Measurements from ENCODE around the gene MFSD2B. TPM values are rescaled to one million over a fixed set of nuclear protein-coding genes. Genes with fewer than 3 reads are reported as not detected.
"Not testable (repeated sequence)": the region's sequence is repeated elsewhere in the genome, so short reads cannot be mapped to it uniquely, and the experiment has no call there.

The MFSD2B gene
- polyA plus RNA-seq (ENCODE audit: insufficient read depth in 1 of 5, insufficient read length in 5 of 5, low replicate concordance in 1 of 5): 1 to 10 TPM; 3.1 to 5.7 (median 5.1) TPM
- long read RNA-seq, donor 1, partial matches to known transcripts: 6 of 6 reads
- long read RNA-seq, donor 1, other reads (novel, unspliced or antisense): 0 of 6 reads
- long read RNA-seq, donor 2, partial matches to known transcripts: 5 of 5 reads
- long read RNA-seq, donor 2, other reads (novel, unspliced or antisense): 0 of 5 reads
- long read RNA-seq, donor 3, partial matches to known transcripts: 7 of 7 reads
- long read RNA-seq, donor 3, other reads (novel, unspliced or antisense): 0 of 7 reads
- long read RNA-seq, donor 4: 0 reads
- long read RNA-seq, donor 5, partial matches to known transcripts: 11 of 11 reads
- long read RNA-seq, donor 5, other reads (novel, unspliced or antisense): 0 of 11 reads
- long read RNA-seq, donor 6: 0 reads
- long read RNA-seq, donor 7: 0 reads
- long read RNA-seq, donor 8, partial matches to known transcripts: 0 of 1 reads
- long read RNA-seq, donor 8, other reads (novel, unspliced or antisense): 0 of 1 reads

DNA sequence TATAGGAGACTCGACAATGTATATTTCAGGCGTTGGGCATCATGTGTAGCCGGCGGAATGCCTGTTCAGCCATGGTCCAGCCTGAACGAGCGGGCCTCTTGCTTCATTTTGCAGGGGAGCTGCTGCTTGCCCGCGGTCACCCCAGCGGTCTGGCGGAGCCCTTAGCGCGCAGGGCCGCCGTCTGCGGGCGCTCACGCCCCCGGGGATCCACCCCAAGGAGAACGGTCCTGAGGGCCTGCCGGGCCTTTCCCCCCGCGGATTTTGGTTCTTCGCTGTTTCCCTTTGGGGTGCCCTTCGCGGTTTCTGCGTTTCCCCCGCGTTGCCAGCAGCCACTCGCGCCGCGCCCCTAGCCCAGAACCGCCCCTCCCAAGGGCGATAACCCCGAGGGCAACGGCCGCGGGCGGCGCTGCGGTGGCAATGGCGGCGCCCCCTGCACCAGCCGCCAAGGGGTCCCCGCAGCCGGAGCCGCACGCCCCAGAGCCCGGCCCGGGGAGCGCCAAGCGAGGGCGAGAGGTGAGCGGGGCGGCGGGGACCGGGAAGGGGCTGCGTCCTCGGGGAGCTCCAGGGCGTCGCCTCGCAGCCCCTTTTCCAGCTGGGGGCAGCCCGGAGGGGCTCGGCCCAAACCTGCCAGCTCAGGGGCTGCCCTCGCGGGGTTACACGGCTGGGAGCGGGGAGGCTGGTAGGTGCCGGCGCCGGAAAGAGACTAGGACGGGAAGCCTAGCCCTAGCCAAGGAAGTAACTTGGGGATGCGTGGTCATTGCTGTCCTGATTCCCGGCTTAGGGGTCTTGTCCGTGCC, at the start of gene MFSD2B:
Gene MFSD2B (plus strand): TSS at position 406 of the 797 bp plus-strand sequence. CDS start 12 bp downstream, at position 418.
- DNase-seq: no peak

DNA sequence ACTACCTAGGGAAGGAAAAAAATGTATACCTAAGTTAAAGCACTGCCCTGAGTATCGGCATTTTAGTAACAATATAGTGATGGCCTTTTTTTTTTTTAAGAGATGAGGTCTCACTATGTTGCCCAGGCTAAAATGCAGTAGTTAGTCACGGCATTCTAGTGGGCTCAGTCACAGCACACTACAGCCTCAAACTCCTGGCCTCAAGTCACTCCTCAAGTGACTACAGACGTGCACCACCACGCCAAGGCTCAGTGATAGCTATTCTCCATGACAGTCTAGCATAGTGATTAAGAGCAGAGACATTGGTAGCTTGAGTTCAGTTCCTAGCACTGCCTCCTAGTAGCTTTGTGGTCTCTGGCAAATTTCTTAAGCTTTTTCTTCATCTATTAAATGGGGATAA, 42.0 kb upstream of the MFSD2B start:
- no peak for DNase-seq

- DNase-seq: no peak
These were observed 33.0 kb upstream of the MFSD2B start for GRCh38 chr2:23976883-23977282.

DNA sequence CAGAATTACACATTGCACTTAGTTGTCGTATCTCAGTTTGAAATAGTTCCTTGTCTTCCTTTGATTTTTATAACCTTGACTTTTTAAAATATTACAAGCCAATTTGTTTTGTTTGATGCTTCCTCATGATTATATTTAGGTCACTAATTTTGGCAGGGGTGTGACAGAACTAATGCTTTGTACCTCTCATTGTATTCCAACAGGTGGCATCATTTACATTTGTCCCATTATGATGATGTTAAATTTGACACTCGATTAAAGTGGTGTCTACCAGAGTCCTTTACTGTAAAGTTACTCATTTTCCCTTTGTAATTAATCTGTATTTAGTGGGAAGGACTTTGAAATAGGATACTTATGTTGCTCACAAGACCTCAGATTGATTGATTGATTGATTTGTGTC, 21.5 kb upstream of the MFSD2B start:
- DNase-seq: no peak

GRCh38 chr2:23992931-23993330, 17.0 kb upstream of the MFSD2B start:
- no peak for DNase-seq

- no peak for DNase-seq
These were observed 16.1 kb upstream of the MFSD2B start for GRCh38 chr2:23993736-23994269.

- DNase-seq: no peak
These were observed 15.3 kb upstream of the MFSD2B start for GRCh38 chr2:23994567-23994966.

GRCh38 chr2:24007693-24008092, 2.2 kb upstream of the MFSD2B start:
- DNase-seq: no peak

GRCh38 chr2:24008672-24009366, 1.1 kb upstream of the MFSD2B start:
- no peak for DNase-seq

GRCh38 chr2:24009367-24009679, 562 bp upstream of the MFSD2B start:
- no peak for DNase-seq

- no peak for DNase-seq
These were observed 778 bp downstream of the MFSD2B start for GRCh38 chr2:24010477-24011249.

DNA sequence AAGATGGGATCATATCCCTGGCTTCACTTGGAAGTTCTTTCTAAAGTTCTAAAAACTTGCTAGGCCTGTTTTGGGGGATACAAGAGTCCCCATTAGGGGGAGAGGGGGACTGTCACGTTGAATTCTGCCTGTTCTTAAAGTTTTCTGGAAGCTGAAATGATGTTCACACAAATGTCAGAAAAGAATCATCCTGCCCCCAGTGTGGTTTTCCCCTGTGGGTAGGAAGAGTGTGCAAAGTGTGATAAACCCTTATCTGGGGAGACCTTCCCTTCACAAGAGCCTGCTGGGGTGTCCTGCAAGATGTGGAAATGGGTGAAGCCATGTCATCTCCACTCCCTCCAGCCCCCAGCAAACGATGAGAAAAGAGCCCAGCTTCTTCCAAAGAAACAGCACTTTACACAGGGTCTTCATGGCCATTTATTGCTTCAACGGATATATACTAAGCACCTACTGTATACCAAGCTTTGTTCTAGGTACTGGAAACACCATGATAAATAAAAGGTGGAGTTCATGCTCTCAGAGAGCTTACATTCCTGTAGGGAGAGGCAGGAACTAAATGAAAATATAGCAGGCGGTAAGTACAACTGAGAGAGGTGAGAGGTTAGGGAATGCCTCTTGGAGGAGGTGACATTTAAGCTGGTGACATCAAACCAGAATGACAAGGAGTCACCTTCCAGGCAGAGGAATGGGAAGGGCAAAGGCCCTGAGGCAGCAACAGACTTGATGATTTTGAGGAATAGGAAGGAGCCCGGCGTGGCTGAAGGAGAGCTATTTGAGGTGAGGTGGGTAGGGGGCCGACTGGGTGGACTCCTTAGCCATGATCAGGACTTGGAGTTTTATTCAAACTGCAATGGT, 1.6 kb downstream of the MFSD2B start:
- no peak for DNase-seq

DNA sequence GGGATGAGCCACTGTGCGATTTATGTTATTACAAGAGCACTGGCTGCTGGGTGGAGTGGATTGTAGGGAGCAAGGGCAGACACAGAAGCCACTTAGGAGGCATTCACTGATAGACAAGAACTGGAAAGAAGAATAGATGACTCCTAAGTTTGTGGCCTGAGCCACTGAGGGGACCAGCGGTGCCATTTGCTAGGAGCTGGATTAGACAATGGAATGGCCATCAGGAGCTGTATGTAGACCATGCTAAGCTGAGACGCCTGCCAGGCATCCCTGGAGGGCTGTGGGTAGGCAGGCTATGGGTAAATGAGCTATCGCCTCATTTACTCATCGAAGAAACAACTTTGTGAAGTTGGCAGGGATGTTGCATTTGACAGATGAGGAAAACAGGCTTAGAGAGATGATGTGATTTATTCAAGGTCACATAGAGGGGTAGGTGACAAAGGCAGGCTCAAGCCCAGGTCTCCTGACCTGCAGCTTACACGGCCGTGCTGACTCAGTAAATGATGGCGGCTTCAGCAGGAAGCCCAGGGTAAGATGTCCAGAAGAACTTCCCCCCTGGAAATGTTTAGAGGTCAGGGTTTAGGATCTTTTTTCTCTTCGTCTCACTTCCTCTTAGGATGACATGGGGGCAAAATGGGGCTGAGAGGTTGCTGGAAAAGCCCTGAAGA, 2.8 kb downstream of the MFSD2B start:
- DNase-seq: no peak

- not testable (repeated sequence) for DNase-seq
These were observed 5.0 kb downstream of the MFSD2B start for GRCh38 chr2:24014902-24015301.

- no peak for DNase-seq
These were observed 5.9 kb downstream of the MFSD2B start for GRCh38 chr2:24015562-24016375.

DNA sequence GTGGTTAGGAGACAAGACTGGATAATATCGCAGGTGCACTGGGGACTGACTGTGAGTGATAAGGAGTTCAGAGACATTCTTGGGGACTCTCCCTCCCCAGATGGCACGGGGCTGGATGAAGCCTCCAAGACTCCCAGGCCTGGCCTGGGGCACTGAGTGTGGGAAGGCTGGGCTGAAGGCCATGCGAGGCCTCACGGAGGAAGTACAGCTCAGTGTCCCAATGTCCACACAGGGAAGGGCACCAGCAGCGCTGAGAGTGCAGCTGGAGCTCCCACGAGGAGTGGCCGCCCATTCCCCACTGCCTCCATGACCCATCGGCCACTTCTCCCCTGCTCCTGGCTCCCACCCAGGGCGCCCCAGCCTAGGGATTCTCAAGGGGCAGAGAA, 6.5 kb downstream of the MFSD2B start:
- no peak for DNase-seq

DNA sequence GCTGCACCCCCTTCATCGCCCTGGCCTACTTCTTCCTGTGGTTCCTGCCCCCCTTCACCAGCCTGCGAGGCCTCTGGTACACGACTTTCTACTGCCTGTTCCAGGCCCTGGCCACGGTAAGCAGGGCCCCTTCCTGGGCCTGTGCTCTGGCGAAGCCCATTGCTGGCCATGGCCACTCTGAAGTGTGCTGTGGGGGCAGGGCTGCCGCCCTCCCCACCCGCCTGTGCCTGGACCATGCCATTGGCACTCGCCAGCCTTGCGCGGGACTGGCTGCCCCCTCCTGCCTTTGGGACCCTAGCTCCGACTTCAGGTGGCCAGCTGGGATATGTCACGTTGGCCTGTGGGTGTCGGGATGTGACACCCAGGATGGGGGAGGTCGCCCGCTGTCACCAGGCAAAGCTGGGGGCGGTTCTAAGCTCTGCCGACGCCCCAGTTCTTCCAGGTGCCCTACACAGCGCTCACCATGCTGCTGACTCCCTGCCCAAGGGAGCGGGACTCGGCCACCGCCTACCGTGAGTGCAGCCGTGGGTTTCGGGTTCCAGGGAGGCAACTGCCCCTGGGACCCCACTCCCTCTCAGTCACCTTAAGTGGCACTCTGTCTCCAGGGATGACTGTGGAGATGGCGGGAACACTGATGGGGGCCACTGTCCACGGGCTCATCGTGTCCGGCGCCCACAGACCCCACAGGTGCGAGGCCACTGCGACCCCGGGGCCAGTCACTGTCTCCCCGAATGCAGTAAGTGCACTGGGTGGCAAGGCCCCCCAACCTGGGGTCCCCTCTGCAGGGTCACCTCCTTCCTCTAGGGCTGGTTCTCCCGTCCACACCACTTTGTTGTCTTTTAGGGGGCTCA, 7.2 kb downstream of the MFSD2B start:
- no peak for DNase-seq

DNA sequence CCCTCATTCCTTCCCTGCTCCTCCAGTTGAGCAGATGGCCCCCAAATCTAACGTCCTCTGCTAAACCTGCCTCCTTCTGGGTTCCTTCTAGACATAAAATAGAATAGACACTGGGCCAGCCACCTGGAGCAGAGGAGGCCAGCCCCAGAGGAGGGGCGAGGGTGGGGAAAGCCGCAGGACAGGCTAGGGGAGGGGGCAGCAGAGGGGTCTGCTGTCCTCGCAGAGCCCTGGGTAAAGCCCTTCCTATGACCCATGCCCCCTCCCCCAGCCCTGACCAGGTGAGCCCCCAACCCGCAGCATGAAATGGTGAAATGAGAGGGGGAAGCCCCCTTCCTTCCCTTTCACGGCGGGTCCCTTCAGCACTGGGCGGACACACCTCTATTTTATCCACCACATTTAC, 7.8 kb downstream of the MFSD2B start:
- DNase-seq: no peak

Data from right lung (tissue), 10 donors.